ENCODE measurements around the gene WDR88. TPM values are rescaled to one million over a fixed set of nuclear protein-coding genes. Genes with fewer than 3 reads are reported as not detected.
A peak's percentile ranks its signal among the peaks of the same experiment; 100 is the strongest.

The WDR88 gene, protein sequence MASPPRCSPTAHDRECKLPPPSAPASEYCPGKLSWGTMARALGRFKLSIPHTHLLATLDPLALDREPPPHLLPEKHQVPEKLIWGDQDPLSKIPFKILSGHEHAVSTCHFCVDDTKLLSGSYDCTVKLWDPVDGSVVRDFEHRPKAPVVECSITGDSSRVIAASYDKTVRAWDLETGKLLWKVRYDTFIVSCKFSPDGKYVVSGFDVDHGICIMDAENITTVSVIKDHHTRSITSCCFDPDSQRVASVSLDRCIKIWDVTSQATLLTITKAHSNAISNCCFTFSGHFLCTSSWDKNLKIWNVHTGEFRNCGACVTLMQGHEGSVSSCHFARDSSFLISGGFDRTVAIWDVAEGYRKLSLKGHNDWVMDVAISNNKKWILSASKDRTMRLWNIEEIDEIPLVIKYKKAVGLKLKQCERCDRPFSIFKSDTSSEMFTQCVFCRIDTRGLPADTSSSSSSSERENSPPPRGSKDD
- not detected in 2 replicates for total RNA-seq (2014; rRNA removed; shearing (Covaris generic))

DNA sequence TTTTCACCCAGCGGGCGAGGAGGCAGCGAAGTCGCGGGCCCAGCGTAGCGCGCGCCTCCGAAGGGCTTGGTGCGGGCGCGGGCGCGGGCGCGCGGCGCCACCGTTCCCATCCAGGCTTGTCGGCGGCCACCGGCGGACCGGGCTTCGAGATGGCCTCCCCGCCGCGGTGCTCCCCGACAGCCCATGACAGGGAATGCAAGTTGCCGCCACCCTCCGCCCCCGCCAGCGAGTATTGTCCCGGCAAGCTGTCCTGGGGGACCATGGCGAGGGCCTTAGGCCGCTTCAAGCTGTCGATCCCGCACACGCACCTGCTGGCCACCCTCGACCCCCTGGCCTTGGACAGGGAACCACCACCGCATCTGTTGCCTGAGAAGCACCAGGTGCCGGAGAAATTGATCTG lies at the start of gene WDR88:
TSS of gene WDR88 (plus strand) at position 94 of the 400 bp plus-strand sequence. CDS start at position 150, 56 bp downstream.
- Histone ChIP-seq H3K27me3 (no peaks in the 10 kb centered on the region), H3K4me3 (no peak within 1 kb of the TSS), H3K36me3 (peaks cover 18% of the 10 kb centered on the region; the same call in 1 of the 2 replicates), H3K4me1 (no peaks in the 10 kb centered on the region), H3K27ac (no peak within 1 kb of the TSS), H3K9me3 (replicated peaks) (no peaks in the 10 kb centered on the region)
- no peak for DNase-seq

DNA sequence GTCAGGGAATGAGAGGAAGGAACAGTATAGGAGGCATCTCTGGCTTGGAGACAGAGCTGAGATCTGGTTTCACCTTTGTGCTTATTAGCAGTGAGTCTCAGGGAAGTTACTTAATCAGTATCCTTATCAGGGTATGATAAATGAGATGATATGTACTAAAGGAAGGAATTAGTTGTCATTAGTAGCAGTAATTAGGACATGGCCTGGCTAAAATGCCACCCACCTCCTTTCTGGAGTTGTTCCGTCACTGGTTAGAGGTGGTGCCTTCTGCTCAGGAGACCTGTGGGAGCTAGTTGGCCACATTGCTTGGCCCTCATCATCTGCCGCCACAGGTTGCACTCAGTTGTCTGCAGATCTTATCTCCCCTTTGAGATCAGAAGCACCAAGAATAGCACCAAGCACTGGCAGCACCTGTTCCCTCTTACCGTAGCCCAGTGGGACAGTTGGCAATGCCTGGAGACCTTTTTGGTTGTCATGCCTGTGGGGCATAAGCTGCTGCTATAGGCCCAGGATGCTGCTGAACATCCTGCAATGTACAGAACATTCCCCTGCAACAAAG lies 46.3 kb upstream of the WDR88 start:
- peak in 1 of 2 experiments; percentile 26 for DNase-seq
- H3K36me3 ChIP-seq, result peaks cover 21% of the 10 kb centered on the region
- no peak overlapping the region for H3K4me3 ChIP-seq
- H3K27me3 ChIP-seq, result no peaks in the 10 kb centered on the region
- no peak overlapping the region for H3K27ac ChIP-seq
- H3K4me1 ChIP-seq, result peaks cover 10% of the 10 kb centered on the region; the same call in 1 of the 2 replicates
- no peaks in the 10 kb centered on the region for H3K9me3 ChIP-seq (replicated peaks)

DNA sequence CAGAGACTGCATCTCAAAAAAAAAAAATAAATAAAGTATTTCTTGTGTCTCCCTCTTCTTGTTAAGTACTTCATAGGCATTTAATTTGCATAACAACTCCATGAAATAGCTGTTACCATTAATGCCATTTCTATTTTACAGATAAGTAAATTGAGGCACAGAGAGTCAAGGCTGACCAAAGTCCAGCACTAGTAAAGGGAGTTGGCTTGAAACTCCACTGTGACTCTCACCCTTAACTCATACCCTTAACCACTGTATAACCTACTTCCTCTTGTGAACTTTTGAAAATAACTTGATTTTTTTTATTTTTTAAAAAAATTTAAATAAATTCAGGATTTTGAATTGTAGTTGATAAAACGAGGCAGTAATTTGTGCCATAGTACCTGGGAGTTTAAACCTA lies 45.0 kb upstream of the WDR88 start:
- Histone ChIP-seq H3K36me3 (peaks cover 27% of the 10 kb centered on the region), H3K4me3 (no peak overlapping the region), H3K27me3 (no peaks in the 10 kb centered on the region), H3K9me3 (replicated peaks) (no peaks in the 10 kb centered on the region), H3K4me1 (peaks cover 6% of the 10 kb centered on the region; the same call in 1 of the 2 replicates), H3K27ac (no peak overlapping the region)
- DNase-seq, result no peak

DNA sequence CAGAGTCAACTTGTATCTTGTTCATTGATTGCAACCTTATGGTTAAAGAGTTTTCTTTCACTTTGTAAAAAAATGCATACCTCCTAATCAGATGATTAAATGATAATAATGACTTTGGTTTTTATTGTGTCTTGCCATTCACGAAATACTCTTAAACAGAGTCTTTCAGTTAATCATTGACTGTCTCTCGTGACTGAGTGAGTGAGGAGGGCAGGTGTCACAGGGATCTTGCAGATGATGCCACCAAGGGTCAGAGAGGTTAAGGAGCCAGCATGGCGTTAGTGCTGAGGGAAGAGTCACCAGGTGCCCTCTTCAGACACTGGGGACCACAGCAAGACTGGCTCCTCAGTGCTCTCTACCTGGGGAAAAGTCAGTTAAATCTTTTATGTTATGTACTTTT lies 42.9 kb upstream of the WDR88 start:
- Histone ChIP-seq H3K36me3 (peaks cover 35% of the 10 kb centered on the region), H3K27ac (no peak overlapping the region), H3K4me3 (no peak overlapping the region), H3K9me3 (replicated peaks) (no peaks in the 10 kb centered on the region), H3K4me1 (peaks cover 4% of the 10 kb centered on the region; the same call in 1 of the 2 replicates), H3K27me3 (no peaks in the 10 kb centered on the region)
- DNase-seq, result no peak

DNA sequence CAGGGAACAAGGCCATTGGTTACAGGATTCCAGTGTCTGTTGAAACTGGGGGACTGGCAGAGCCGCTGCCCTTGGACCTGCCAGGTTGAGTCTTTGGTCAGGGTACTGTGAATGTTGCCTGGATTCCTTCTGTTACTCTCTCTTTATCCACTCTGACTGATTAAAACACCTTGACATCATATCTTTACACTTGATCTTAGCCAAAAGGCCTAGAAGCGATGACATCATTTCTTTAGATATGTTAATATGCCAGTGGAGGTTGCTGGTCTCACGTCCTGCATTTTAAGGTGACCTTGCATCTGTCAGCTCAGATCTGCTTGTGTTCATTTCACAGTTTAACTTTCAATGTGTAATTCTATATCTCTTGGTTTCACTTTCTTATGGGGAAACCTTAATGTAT lies 41.7 kb upstream of the WDR88 start:
- no peak for DNase-seq
- Histone ChIP-seq H3K4me3 (no peak overlapping the region), H3K27me3 (no peaks in the 10 kb centered on the region), H3K36me3 (peaks cover 37% of the 10 kb centered on the region), H3K27ac (no peak overlapping the region), H3K9me3 (replicated peaks) (no peaks in the 10 kb centered on the region), H3K4me1 (peaks cover 4% of the 10 kb centered on the region; the same call in 1 of the 2 replicates)

DNA sequence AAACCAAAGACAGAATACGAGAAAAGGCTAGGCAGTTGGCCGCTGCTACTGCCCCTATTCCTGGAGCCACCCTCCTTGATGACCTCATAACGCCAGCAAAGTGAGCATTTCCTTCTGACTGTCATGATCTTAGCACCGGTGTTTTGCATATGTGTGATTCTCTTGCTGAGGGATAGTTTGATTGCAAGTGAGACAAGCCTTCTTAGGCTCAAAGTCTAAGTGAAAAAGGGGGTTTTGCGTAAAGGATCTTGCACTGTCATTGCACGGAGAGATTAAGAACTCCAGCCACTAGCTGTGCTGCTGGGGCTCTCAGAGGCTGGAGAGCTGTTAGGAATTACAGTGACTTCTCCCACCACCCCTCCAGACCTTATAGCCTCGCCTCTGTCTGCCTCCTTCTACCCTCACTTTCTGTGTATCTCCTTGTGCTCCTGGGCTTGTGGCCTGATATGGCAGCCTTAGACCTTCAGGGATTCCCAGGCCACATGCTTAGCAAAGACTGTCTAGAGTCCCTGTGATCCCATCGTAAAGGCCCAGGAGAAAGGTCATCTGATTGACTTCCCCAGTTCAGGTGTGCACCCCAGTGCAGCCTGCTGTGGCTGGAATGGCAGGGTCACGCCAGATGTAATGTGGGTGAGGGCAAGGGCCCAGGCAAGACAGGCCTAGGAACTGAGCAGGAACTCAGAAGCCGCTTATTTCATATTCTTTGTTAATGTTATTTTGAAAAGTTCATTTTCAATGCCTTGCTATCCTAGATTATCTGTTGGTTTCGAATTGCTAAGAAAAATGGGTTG lies 38.3 kb upstream of the WDR88 start:
- H3K27ac ChIP-seq, result no peak overlapping the region
- H3K36me3 ChIP-seq, result peaks cover 43% of the 10 kb centered on the region
- H3K4me3 ChIP-seq, result no peak overlapping the region
- H3K9me3 ChIP-seq (replicated peaks), result no peaks in the 10 kb centered on the region
- no peak for DNase-seq
- no peaks in the 10 kb centered on the region for H3K27me3 ChIP-seq
- H3K4me1 ChIP-seq, result no peaks in the 10 kb centered on the region

DNA sequence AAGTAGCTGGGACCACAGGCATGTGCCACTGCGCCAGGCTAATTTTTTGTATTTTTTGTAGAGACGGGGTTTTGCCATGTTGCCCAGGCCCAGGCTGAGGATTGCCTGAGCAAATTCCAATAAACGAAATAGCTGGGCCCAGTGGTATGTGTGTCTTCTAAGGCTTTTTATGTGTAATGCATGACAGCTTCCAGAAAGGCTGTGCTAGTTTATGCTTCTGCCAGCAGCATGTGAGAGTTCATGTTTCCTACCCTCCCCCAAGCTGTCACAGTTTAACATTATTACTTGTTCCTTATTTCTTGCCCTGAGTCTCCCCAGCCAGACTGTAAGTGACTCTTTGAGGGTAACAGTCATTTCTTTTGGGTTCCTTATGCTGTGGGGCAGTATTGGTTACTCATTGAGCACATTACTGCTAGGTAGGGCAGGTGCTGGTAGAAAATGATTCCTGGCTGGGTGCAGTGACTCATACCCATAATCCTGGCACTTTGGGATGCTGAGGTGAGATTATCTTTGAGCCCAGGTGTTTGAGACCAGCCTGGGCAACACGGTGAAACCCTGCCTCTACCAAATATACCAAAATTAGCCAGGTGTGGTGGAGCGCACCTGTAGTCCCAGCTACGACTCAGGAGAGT lies 37.4 kb upstream of the WDR88 start:
- Histone ChIP-seq H3K27me3 (no peaks in the 10 kb centered on the region), H3K27ac (no peak overlapping the region), H3K9me3 (replicated peaks) (no peaks in the 10 kb centered on the region), H3K36me3 (peaks cover 39% of the 10 kb centered on the region), H3K4me1 (no peaks in the 10 kb centered on the region), H3K4me3 (no peak overlapping the region)
- no peak for DNase-seq

DNA sequence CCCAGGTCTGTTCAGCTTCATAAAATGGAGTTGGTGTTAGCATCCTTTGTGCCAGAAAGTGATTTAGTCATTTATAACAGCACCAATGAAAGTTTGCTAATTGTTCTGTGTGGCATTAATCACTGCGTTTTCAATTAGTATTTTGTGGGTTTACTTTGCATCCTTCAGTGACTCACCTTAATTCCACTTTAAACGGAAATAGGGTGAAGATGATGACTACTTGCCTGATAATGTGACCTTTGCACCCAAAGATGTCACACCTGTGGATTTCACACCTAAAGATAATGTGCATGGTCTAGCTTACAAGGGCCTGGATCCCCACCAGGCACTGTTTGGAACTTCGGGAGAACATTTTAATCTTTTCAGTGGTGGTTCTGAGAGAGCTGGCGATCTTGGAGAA lies 35.9 kb upstream of the WDR88 start:
- Histone ChIP-seq H3K36me3 (peaks cover 31% of the 10 kb centered on the region), H3K4me1 (no peaks in the 10 kb centered on the region), H3K9me3 (replicated peaks) (no peaks in the 10 kb centered on the region), H3K4me3 (no peak overlapping the region), H3K27me3 (no peaks in the 10 kb centered on the region), H3K27ac (no peak overlapping the region)
- no peak for DNase-seq

DNA sequence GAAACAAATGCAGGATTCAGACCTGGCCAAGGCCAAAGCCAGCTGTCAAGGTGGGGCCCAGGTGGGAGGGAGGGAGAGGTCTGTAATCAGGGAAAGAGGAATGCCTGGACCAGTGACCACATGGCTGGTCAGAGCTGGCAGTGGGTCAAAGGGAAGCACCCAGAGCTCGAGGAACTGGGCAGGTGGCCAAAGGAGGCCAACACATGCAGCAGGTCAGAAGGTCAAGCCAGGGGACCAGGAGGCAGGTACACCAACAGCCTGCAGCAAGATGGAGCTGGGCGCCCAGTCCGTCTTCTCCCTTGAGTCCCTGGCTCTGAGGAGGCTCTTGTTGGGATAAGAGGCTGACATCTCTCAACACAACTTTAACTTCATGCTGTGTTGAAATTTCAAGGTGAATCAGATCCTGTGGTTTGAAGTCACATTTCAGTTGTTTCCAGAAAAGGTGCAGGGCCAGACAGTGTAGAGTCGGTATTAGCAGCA lies 33.8 kb upstream of the WDR88 start:
- DNase-seq, result no peak
- Histone ChIP-seq H3K4me3 (no peak overlapping the region), H3K27ac (no peak overlapping the region), H3K4me1 (no peaks in the 10 kb centered on the region), H3K9me3 (replicated peaks) (no peaks in the 10 kb centered on the region), H3K36me3 (peaks cover 47% of the 10 kb centered on the region), H3K27me3 (no peaks in the 10 kb centered on the region)

DNA sequence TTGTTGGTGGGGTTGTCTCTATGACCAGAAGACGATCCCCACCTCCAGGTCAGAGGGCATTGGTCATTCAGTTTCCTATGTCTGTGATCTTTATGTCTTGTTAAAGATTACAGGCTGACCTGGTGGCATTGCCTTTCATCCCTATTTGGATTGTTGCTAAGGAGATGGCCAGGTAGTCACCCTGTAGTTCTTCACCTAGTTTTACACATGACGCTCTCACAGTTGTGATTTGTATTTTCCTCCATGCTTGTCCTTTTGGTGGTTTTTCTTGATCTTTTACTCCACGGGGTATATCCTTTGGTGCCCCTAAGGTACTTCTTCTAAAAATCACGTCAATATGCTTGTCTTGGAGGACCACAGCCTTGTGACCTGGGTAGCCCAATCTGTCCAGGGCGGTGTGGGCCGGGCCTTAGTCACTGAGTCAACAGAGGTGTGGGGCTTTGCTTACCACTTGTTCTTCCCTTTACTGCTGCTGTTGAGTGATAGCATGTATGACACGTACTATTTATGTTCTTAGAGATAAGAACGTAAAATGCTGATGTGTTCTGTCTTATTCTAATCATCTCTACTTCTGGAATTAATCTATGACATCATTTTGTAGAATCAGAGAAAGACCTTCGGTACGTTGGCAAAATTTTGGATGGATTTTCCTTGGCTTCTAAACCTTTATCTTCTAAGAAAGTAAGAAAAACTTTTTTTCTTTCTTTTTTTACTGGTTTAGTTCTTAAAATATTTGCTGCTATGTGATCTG lies 30.8 kb upstream of the WDR88 start:
- Histone ChIP-seq H3K4me3 (no peak overlapping the region), H3K9me3 (replicated peaks) (no peaks in the 10 kb centered on the region), H3K36me3 (peaks cover 40% of the 10 kb centered on the region), H3K4me1 (no peaks in the 10 kb centered on the region), H3K27me3 (no peaks in the 10 kb centered on the region), H3K27ac (no peak overlapping the region)
- DNase-seq, result no peak

DNA sequence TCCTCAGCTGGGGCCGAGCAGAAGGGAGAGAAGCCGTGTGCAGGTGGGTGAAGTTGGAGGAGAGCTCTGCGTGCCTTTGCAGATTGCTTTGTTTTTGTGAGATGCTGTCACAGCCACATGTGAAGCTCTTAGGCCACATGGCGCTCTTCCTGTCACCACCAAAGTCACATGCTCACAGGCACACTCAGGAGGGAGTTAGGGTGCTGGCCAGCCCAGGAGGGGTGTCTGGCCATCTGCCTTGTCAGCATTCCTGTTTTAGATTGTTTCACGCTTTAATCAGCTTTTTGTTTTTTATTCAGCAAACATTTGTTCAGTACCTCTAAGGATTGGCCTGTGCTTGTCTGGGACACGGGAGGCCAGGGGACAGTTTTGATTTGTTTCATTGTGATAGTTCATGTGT lies 29.0 kb upstream of the WDR88 start:
- DNase-seq, result no peak
- Histone ChIP-seq H3K4me3 (no peak overlapping the region), H3K9me3 (replicated peaks) (no peaks in the 10 kb centered on the region), H3K27ac (no peak overlapping the region), H3K36me3 (peaks cover 53% of the 10 kb centered on the region), H3K4me1 (no peaks in the 10 kb centered on the region), H3K27me3 (no peaks in the 10 kb centered on the region)

DNA sequence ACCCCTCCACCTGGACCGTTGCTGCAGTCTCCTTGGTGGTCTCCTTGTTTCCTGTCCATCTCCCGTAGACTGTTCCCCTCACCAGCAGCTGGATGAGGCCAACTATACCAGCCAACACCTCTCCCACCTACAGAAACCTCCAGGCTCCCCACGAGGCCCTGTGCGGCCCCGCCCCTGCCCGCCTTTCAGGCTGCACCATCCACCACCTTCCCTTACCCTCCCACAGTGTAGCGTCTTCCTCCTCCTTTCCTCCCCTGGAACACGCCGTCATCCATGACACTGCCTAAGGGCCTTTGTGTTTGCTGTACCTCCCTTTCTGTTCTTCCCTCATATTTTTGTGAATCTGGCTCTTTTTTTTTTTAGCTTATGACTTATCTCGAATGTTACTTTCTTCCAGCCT lies 23.8 kb upstream of the WDR88 start:
- Histone ChIP-seq H3K36me3 (peaks cover 49% of the 10 kb centered on the region), H3K27me3 (no peaks in the 10 kb centered on the region), H3K4me1 (no peaks in the 10 kb centered on the region), H3K4me3 (no peak overlapping the region), H3K27ac (no peak overlapping the region), H3K9me3 (replicated peaks) (no peaks in the 10 kb centered on the region)
- DNase-seq, result no peak

DNA sequence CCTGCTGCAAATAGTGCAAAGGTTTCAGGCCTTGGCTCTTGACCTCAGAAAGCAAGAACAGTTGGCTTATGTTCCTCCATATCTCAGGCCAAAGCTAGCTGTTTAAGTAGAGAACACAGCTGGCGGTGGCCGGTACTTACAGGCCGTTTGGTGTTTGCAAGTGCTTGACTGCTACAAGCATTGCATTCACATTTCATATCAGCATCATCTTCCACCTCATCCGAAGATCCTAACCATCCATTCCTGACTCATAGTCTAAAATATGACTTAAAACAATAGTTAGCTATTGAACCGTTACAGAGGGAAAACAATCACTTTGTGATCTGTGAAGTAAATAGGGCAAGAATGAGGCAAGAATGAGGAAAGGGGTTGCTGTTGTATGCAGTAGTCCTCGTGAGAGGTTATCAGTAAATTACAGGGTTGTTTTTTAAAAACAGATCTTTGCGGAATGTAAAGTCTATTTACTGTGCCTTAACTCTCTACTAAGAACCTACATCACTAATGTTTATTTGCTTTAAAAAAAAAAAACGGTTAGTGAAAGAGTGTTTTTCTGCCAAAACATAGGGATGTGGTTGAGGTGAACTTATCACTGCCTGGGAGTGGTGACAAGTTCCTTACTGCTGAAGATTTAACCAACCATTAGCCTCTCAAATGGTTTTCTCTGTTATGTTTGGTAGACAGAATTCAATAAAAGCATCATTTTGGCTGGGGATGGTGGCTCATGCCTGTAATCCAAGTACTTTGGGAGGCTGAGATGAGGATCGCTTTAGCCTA lies 21.6 kb upstream of the WDR88 start:
- Histone ChIP-seq H3K4me1 (no peaks in the 10 kb centered on the region), H3K4me3 (no peak overlapping the region), H3K27me3 (no peaks in the 10 kb centered on the region), H3K36me3 (peaks cover 58% of the 10 kb centered on the region), H3K27ac (no peak overlapping the region), H3K9me3 (replicated peaks) (no peaks in the 10 kb centered on the region)
- DNase-seq, result no peak

All from SJCRH30 (cell line).